Breast epithelium (tissue), 4 donors: ENCODE data around the gene FGF4. TPM values are rescaled to one million over a fixed set of nuclear protein-coding genes. Genes with fewer than 3 reads are reported as not detected.

Experiments used
- DNase-seq, 2 donors: peaks; one replicate each; pipeline ENCODE4 v3.0.0-alpha.2; 2019; ENCODE audit warnings: low spot score in 2 of 2
- H3K27ac ChIP-seq, 2 donors: fragments of 200-600 bp; sonication (generic) in 1 of 2; one replicate each; pipeline ENCODE4 v1.5.1; 2016 to 2019; ENCODE audit warnings: mild to moderate bottlenecking in 1 of 2
- H3K27me3 ChIP-seq, 2 donors: fragments of 200-600 bp; sonication (generic) in 1 of 2; one replicate each; pipeline versions ENCODE4 v1.5.1 to v1.6.0; 2017 to 2019; ENCODE audit warnings: control low read depth in 1 of 2, mild to moderate bottlenecking in 1 of 2
- H3K36me3 ChIP-seq: fragments of 200-600 bp; one replicate; pipeline ENCODE4 v1.5.1; 2019
- H3K4me1 ChIP-seq, 2 donors: fragments of 200-600 bp; sonication (generic); one replicate each; pipeline ENCODE4 v1.5.1; 2016 to 2019; ENCODE audit warnings: control low read depth in 1 of 2
- H3K4me3 ChIP-seq, 3 donors: fragments of 200-600 bp; sonication (generic); 1 replicate in 2 of 3; 2 replicates in 1 of 3; pipeline ENCODE4 v1.5.1; 2016 to 2019; ENCODE audit warnings: mild to moderate bottlenecking in 3 of 3, moderate library complexity in 2 of 3
- H3K9me3 ChIP-seq, 2 donors: fragments of 200-600 bp; sonication (generic) in 1 of 2; one replicate each; pipeline ENCODE4 v1.5.1; 2016 to 2019; ENCODE audit warnings: control low read depth in 1 of 2
- POLR2A ChIP-seq: fragments of 450-650 bp; IDR thresholded peaks from one replicate; pipeline ENCODE4 v1.6.1; 2016; ENCODE audit warnings: antibody characterized with exemption, mild to moderate bottlenecking, moderate library complexity
- POLR2AphosphoS5 ChIP-seq, 3 donors: sonication (generic); formaldehyde crosslinking; IDR thresholded peaks; one replicate each; pipeline ENCODE4 v1.6.1; 2017; ENCODE audit warnings: antibody characterized with exemption in 3 of 3
- intact Hi-C: fragments of 100-400 bp; cut with DNase I; formaldehyde crosslinking; loops from one replicate; pipeline ENCODE4 v1.15.1; 2023; ENCODE audit warnings: low total_unique reads
- total RNA-seq, 3 donors: library from RNA; depleted of rRNA; stranded (reverse); fragments of >200 nt; gene quantifications; one replicate each; pipeline ENCODE4 v1.1.0, GENCODE V29; 2016
- TF ChIP-seq, protein P1 (sequence below), 3 donors: fragments of 450-650 bp; IDR thresholded peaks; one replicate each; pipeline ENCODE4 v1.5.1; 2016 to 2017; ENCODE audit warnings: antibody characterized with exemption in 3 of 3, mild to moderate bottlenecking in 3 of 3, moderate library complexity in 3 of 3

The FGF4 gene
- total RNA-seq, 3 donors from 2014 or later = not detected

- TF ChIP-seq, protein P1, sequence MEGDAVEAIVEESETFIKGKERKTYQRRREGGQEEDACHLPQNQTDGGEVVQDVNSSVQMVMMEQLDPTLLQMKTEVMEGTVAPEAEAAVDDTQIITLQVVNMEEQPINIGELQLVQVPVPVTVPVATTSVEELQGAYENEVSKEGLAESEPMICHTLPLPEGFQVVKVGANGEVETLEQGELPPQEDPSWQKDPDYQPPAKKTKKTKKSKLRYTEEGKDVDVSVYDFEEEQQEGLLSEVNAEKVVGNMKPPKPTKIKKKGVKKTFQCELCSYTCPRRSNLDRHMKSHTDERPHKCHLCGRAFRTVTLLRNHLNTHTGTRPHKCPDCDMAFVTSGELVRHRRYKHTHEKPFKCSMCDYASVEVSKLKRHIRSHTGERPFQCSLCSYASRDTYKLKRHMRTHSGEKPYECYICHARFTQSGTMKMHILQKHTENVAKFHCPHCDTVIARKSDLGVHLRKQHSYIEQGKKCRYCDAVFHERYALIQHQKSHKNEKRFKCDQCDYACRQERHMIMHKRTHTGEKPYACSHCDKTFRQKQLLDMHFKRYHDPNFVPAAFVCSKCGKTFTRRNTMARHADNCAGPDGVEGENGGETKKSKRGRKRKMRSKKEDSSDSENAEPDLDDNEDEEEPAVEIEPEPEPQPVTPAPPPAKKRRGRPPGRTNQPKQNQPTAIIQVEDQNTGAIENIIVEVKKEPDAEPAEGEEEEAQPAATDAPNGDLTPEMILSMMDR (IDR thresholded peaks at IDR 0.05) = no peak
- TF ChIP-seq POLR2AphosphoS5 (IDR thresholded peaks at IDR 0.05) (no peak), POLR2A (no peak)
- Histone ChIP-seq H3K27ac (no peak overlapping the region), H3K4me1 (no peaks in the 10 kb centered on the region), H3K27me3 (peaks cover 0 to 50% of the 10 kb centered on the region in 2 donors), H3K4me3 (no peak overlapping the region), H3K36me3 (no peaks in the 10 kb centered on the region), H3K9me3 (no peaks in the 10 kb centered on the region)
- DNase-seq = no peak
- intact Hi-C loops = loop anchor here (1.0 kb wide), 1 partner anchor 12 kb away; no protein-coding TSS in a partner anchor
These were observed 38.7 kb upstream of the FGF4 start for GRCh38 chr11:69813839-69814238.

- Histone ChIP-seq H3K9me3 (no peaks in the 10 kb centered on the region), H3K36me3 (no peaks in the 10 kb centered on the region), H3K27me3 (peaks cover 0 to 47% of the 10 kb centered on the region in 2 donors)
These were observed 37.8 kb upstream of the FGF4 start for GRCh38 chr11:69812946-69813345.

DNA sequence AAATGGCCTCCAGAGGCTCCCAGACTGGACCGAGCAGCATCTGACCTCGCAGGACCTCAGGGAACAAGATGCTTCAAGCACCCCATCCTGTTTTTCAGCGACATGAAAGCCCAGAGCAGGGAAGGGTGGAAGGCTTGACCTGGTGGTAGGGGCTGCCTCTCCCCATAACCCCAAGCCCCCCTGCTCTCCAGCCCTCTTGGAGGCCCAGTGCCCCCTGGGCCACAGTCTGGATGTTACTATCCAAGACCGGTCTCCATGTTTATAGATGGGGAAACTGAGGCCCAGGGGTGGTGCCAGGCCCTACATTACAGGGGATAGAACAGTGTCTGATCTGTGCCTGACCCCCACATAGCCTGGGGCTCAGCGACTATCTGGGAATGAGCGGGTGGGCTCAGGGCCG lies 37.1 kb upstream of the FGF4 start:
- TF ChIP-seq POLR2A = no peak
- TF ChIP-seq, protein P1 (IDR thresholded peaks at IDR 0.05) = no peak
- no peak for TF ChIP-seq POLR2AphosphoS5 (IDR thresholded peaks at IDR 0.05)
- H3K9me3 ChIP-seq = no peaks in the 10 kb centered on the region
- no peak overlapping the region for H3K4me3 ChIP-seq
- DNase-seq = no peak
- no peaks in the 10 kb centered on the region for H3K4me1 ChIP-seq
- H3K27me3 ChIP-seq = peaks cover 0 to 40% of the 10 kb centered on the region in 2 donors
- intact Hi-C loops = no loop called here
- H3K36me3 ChIP-seq = no peaks in the 10 kb centered on the region
- no peak overlapping the region for H3K27ac ChIP-seq

More at GRCh38 chr11:69812946-69813345, 37.8 kb upstream of the FGF4 start:
- H3K4me1 ChIP-seq = no peaks in the 10 kb centered on the region
- no peak for DNase-seq
- no peak overlapping the region for H3K4me3 ChIP-seq
- TF ChIP-seq POLR2A = no peak
- TF ChIP-seq, protein P1 (IDR thresholded peaks at IDR 0.05) = no peak
- no peak for TF ChIP-seq POLR2AphosphoS5 (IDR thresholded peaks at IDR 0.05)
- H3K27ac ChIP-seq = no peak overlapping the region
- intact Hi-C loops = loop anchor here (1.0 kb wide), 1 partner anchor 11 kb away; no protein-coding TSS in a partner anchor

DNA sequence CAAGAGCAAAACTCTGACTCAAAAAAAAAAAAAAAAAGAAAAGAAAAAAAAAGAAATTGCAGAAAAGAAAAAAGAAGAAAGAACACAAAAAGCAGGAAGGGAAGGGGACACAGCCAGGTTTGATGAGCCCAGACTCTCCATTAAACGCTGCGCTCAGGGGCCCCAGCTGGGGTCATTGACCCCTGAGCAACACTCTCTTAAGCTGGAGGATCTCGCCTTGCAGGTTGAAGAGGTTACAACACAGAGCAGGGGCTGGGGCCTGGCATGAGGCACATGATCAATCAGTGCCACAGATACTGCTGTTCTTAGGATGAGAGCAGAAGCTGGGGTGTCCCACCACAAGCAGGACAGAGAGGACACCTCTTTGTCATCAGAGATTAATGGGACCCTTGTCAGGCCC lies 36.3 kb upstream of the FGF4 start:
- DNase-seq = no peak
- intact Hi-C loops = no loop called here
- TF ChIP-seq, protein P1 (IDR thresholded peaks at IDR 0.05) = no peak
- TF ChIP-seq POLR2A = no peak
- TF ChIP-seq POLR2AphosphoS5 (IDR thresholded peaks at IDR 0.05) = no peak
- no peaks in the 10 kb centered on the region for H3K4me1 ChIP-seq
- H3K27ac ChIP-seq = no peak overlapping the region
- no peak overlapping the region for H3K4me3 ChIP-seq
- H3K9me3 ChIP-seq = no peaks in the 10 kb centered on the region
- no peaks in the 10 kb centered on the region for H3K36me3 ChIP-seq
- H3K27me3 ChIP-seq = peaks cover 0 to 31% of the 10 kb centered on the region in 2 donors

DNA sequence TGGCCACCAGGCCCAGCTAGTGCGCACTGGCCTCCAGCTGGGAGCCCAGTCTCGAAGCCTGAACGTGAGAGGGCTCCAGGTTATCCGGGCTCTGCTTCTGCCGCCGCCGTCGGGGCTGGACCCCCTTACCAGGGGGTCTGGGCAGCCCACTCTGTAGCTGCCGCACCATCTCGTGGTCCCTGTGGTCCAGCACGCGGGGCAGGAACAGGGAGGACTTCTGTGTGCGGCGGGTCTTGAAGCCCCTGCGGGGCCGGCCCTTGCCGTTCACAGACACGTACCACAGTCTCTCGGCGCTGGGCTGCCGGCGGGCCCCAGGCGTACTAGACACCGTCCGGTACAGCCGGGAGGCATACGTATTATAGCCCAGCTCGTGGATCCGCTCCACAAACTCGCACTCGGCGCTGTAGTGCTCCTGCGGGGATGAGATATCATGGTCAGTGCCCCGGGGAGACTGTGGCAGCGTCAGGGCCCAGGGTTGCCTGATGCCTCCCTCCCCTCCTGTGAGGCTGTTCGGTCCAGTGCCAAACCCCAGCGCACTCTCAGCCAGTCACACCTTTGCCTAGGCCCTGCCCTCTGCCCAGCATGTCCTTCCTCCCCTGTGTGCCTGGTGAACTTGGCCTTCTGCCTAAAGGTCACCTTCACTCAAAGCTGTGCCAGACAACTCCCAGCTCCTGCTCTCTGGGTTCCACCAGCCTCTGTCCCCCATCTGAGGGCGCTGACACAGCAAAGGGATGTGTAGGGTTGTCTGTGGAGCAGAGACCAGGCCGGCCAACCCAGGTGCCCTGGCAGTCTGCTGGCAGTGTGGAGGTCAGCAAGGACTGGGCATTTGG lies 35.4 kb upstream of the FGF4 start:
- DNase-seq = no peak
- Histone ChIP-seq H3K27ac (no peak overlapping the region), H3K36me3 (no peaks in the 10 kb centered on the region), H3K4me3 (no peak overlapping the region), H3K4me1 (no peaks in the 10 kb centered on the region), H3K9me3 (no peaks in the 10 kb centered on the region), H3K27me3 (peaks cover 0 to 22% of the 10 kb centered on the region in 2 donors)
- intact Hi-C loops = no loop called here
- TF ChIP-seq, protein P1 (IDR thresholded peaks at IDR 0.05) = no peak
- TF ChIP-seq POLR2AphosphoS5 (IDR thresholded peaks at IDR 0.05) (no peak), POLR2A (no peak)
